A549 (cell line): ENCODE measurements around the gene PDK4.

Experiments
- CBX8 ChIP-seq: fragments of 200-600 bp; sonication (generic); IDR thresholded peaks from 2 replicates; pipeline ENCODE4 v1.6.1; 2016
- EHMT2 ChIP-seq: fragments of 200-600 bp; sonication (generic); IDR thresholded peaks from 2 replicates; pipeline ENCODE4 v1.6.1; 2016; ENCODE audit warnings: antibody characterized with exemption, low read depth, mild to moderate bottlenecking, moderate library complexity
- ESRRA ChIP-seq: fragments of 150-350 bp; IDR thresholded peaks from 2 replicates; pipeline ENCODE4 v1.6.1; 2014; ENCODE audit warnings: mild to moderate bottlenecking, low read length, borderline replicate concordance
- GATA3 ChIP-seq: IDR thresholded peaks from 2 replicates; pipeline ENCODE4 v1.6.1; 2012; ENCODE audit warnings: borderline replicate concordance
- HDAC2 ChIP-seq: fragments of 200-600 bp; sonication (generic); IDR thresholded peaks from 2 replicates; pipeline ENCODE4 v1.6.1; 2016
- KDM5A ChIP-seq: fragments of 200-600 bp; sonication (generic); IDR thresholded peaks from 2 replicates; pipeline ENCODE4 v1.6.1; 2016; ENCODE audit warnings: antibody characterized with exemption, mild to moderate bottlenecking
- MAZ ChIP-seq: fragments of 150-350 bp; IDR thresholded peaks from 2 replicates; pipeline ENCODE4 v1.6.1; 2014; ENCODE audit warnings: antibody characterized with exemption, low read depth, low read length, borderline replicate concordance
- POLR2A ChIP-seq: IDR thresholded peaks from 2 replicates; pipeline ENCODE4 v1.6.1; 2012; ENCODE audit warnings: mild to moderate bottlenecking, low read length
- RFX5 ChIP-seq: fragments of 450-650 bp; IDR thresholded peaks from 2 replicates; pipeline ENCODE4 v1.7.1; 2014; ENCODE audit warnings: antibody characterized with exemption, mild to moderate bottlenecking, moderate library complexity
- TP53 ChIP-seq: fragments of 250-450 bp; sonication (Bioruptor Pico); IDR thresholded peaks from 2 replicates; pipeline ENCODE4 v1.5.0; 2021; ENCODE audit warnings: mild to moderate bottlenecking, moderate library complexity
- TF ChIP-seq, protein P1 (sequence below): fragments of >200 bp; sonication (Bioruptor Twin); formaldehyde crosslinking; IDR thresholded peaks from 3 replicates; pipeline ENCODE4 v1.5.1; 2016
- TF ChIP-seq, protein P2 (sequence below): fragments of 200-600 bp; sonication (generic); IDR thresholded peaks from 2 replicates; pipeline ENCODE4 v1.6.1; 2016; ENCODE audit warnings: antibody characterized with exemption, mild to moderate bottlenecking, moderate library complexity
- TF ChIP-seq, protein P3 (sequence below): fragments of 450-650 bp; IDR thresholded peaks from 2 replicates; pipeline ENCODE4 v1.6.1; 2014; ENCODE audit warnings: antibody characterized with exemption

DNA sequence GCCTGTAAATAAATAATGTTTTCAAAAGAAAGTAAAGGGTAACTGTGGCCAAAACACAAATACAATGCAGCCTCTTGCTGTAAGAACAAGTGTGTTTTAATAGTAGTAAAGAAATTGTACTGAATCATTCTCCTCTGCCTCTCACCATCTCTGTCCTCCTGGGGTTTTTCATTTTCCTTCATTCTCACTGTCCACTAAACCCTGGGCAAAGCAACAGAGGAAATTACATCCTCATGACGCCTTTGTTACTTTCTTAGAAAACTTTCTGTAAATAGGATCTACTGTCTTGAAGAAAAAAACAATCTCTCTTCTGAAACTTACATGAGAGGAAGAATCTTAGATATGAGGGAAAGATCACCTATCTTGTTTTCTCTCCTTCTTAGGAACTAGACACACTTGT is 56.0 kb downstream of the PDK4 start:
- no peak for TF ChIP-seq CBX8
- no peak for TF ChIP-seq ESRRA
- no peak for TF ChIP-seq POLR2A
- TF ChIP-seq, protein P1, sequence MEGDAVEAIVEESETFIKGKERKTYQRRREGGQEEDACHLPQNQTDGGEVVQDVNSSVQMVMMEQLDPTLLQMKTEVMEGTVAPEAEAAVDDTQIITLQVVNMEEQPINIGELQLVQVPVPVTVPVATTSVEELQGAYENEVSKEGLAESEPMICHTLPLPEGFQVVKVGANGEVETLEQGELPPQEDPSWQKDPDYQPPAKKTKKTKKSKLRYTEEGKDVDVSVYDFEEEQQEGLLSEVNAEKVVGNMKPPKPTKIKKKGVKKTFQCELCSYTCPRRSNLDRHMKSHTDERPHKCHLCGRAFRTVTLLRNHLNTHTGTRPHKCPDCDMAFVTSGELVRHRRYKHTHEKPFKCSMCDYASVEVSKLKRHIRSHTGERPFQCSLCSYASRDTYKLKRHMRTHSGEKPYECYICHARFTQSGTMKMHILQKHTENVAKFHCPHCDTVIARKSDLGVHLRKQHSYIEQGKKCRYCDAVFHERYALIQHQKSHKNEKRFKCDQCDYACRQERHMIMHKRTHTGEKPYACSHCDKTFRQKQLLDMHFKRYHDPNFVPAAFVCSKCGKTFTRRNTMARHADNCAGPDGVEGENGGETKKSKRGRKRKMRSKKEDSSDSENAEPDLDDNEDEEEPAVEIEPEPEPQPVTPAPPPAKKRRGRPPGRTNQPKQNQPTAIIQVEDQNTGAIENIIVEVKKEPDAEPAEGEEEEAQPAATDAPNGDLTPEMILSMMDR: no peak
- no peak for TF ChIP-seq EHMT2
- TF ChIP-seq, protein P2, sequence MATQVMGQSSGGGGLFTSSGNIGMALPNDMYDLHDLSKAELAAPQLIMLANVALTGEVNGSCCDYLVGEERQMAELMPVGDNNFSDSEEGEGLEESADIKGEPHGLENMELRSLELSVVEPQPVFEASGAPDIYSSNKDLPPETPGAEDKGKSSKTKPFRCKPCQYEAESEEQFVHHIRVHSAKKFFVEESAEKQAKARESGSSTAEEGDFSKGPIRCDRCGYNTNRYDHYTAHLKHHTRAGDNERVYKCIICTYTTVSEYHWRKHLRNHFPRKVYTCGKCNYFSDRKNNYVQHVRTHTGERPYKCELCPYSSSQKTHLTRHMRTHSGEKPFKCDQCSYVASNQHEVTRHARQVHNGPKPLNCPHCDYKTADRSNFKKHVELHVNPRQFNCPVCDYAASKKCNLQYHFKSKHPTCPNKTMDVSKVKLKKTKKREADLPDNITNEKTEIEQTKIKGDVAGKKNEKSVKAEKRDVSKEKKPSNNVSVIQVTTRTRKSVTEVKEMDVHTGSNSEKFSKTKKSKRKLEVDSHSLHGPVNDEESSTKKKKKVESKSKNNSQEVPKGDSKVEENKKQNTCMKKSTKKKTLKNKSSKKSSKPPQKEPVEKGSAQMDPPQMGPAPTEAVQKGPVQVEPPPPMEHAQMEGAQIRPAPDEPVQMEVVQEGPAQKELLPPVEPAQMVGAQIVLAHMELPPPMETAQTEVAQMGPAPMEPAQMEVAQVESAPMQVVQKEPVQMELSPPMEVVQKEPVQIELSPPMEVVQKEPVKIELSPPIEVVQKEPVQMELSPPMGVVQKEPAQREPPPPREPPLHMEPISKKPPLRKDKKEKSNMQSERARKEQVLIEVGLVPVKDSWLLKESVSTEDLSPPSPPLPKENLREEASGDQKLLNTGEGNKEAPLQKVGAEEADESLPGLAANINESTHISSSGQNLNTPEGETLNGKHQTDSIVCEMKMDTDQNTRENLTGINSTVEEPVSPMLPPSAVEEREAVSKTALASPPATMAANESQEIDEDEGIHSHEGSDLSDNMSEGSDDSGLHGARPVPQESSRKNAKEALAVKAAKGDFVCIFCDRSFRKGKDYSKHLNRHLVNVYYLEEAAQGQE: no peak
- TF ChIP-seq, protein P3, sequence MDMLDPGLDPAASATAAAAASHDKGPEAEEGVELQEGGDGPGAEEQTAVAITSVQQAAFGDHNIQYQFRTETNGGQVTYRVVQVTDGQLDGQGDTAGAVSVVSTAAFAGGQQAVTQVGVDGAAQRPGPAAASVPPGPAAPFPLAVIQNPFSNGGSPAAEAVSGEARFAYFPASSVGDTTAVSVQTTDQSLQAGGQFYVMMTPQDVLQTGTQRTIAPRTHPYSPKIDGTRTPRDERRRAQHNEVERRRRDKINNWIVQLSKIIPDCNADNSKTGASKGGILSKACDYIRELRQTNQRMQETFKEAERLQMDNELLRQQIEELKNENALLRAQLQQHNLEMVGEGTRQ: no peak
- no peak for TF ChIP-seq TP53
- no peak for TF ChIP-seq HDAC2
- TF ChIP-seq KDM5A: no peak
- no peak for TF ChIP-seq RFX5
- TF ChIP-seq GATA3: no peak
- no peak for TF ChIP-seq MAZ
